Lower leg skin (tissue), 3 donors: ENCODE data around the gene PRPF40A.

ENCODE experiments used
- POLR2A ChIP-seq, 2 donors: fragments of 450-650 bp; IDR thresholded peaks; one replicate each; pipeline ENCODE4 v1.6.1; 2016 to 2017; ENCODE audit warnings: antibody characterized with exemption in 2 of 2, mild to moderate bottlenecking in 1 of 2, moderate library complexity in 1 of 2
- TF ChIP-seq, protein P1 (sequence below), 3 donors: fragments of 450-650 bp; IDR thresholded peaks; one replicate each; pipeline ENCODE4 v1.5.1; 2016; ENCODE audit warnings: antibody characterized with exemption in 3 of 3, mild to moderate bottlenecking in 3 of 3, moderate library complexity in 2 of 3

- TF ChIP-seq, protein P1, sequence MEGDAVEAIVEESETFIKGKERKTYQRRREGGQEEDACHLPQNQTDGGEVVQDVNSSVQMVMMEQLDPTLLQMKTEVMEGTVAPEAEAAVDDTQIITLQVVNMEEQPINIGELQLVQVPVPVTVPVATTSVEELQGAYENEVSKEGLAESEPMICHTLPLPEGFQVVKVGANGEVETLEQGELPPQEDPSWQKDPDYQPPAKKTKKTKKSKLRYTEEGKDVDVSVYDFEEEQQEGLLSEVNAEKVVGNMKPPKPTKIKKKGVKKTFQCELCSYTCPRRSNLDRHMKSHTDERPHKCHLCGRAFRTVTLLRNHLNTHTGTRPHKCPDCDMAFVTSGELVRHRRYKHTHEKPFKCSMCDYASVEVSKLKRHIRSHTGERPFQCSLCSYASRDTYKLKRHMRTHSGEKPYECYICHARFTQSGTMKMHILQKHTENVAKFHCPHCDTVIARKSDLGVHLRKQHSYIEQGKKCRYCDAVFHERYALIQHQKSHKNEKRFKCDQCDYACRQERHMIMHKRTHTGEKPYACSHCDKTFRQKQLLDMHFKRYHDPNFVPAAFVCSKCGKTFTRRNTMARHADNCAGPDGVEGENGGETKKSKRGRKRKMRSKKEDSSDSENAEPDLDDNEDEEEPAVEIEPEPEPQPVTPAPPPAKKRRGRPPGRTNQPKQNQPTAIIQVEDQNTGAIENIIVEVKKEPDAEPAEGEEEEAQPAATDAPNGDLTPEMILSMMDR (IDR thresholded peaks at IDR 0.05) = no peak
- TF ChIP-seq POLR2A (IDR thresholded peaks at IDR 0.05) = no peak
Measured at GRCh38 chr2:152602750-152603149, 114.5 kb downstream of the PRPF40A start.
